Pancreas (tissue), 10 donors: ENCODE results near the gene PNKP. TPM values are rescaled to one million over a fixed set of nuclear protein-coding genes. Genes with fewer than 3 reads are reported as not detected.
A peak's percentile ranks its signal among the peaks of the same experiment; 100 is the strongest.

Experiments used
- ATAC-seq, 4 donors: fragments of 200-7000 bp; cut with Tn5 transposase; one replicate each; pipeline versions ENCODE4 v1.8.0 to v1.9.1; 2020; ENCODE audit warnings: mild to moderate bottlenecking in 4 of 4, moderate library complexity in 4 of 4
- DNase-seq, 6 donors: peaks; one replicate each; pipeline ENCODE4 v3.0.0-alpha.2; 2020
- FAIRE-seq: peaks from 2 replicates; lab custom pipeline; 2012; peaks lifted over from hg19 to GRCh38; lab: Jason Lieb, UNC
- H3K27ac ChIP-seq, 4 donors: fragments of 200-600 bp; sonication (generic); 1 replicate in 3 of 4; 2 replicates in 1 of 4; pipeline versions ENCODE4 v1.5.0 to v1.8.0; 2020
- H3K27me3 ChIP-seq, 4 donors: fragments of 200-600 bp; one replicate each; pipeline ENCODE4 v1.8.0; 2021
- H3K36me3 ChIP-seq, 3 donors: fragments of 200-600 bp; sonication (generic) in 1 of 3; one replicate each; pipeline versions ENCODE4 v1.5.0 to v1.8.0; 2020 to 2021
- H3K4me1 ChIP-seq, 3 donors: fragments of 200-600 bp; one replicate each; pipeline ENCODE4 v1.8.0; 2021
- H3K4me3 ChIP-seq, 4 donors: fragments of 200-600 bp; sonication (generic) in 2 of 4; one replicate each; pipeline versions ENCODE4 v1.5.0 to v1.8.0; 2020 to 2021
- H3K9me3 ChIP-seq, 4 donors: fragments of 200-600 bp; one replicate each; pipeline ENCODE4 v1.8.0; 2021
- CTCF ChIP-seq, 4 donors: fragments of 200-600 bp; sonication (generic) in 3 of 4; IDR thresholded peaks; one replicate each; pipeline versions ENCODE4 v1.5.0 to v1.8.0; 2021; ENCODE audit warnings: antibody characterized with exemption in 4 of 4
- WGBS, 2 donors: extraction: QIAGEN DNeasy Blood & Tissue Kit; methylation state at CpG; one replicate each; pipeline ENCODE4 v1.1.7; 2013; 5-methylcytosine and 5-hydroxymethylcytosine counted together
- intact Hi-C, 3 donors: fragments of 100-400 bp; cut with DNase I; formaldehyde crosslinking; loops; one replicate each; pipeline versions ENCODE4 v1.11.1 to v1.14.2; 2022
- polyA plus RNA-seq, 2 donors: library from polyadenylated mRNA; stranded (reverse); fragments of 200-250 nt; gene quantifications; one replicate each; pipeline ENCODE4 v1.2.3, GENCODE V29; 2013
- total RNA-seq, 6 donors: library from RNA; stranded (reverse); fragmentation: NEBNext Ultra II Directional in 4 of 6; extraction: Animal tissue kit (Norgen Biotek cat#: 25700) in 4 of 6; gene quantifications; one replicate each; pipeline versions ENCODE4 v1.2.1 to v1.2.4, GENCODE V29; 2021 to 2023
- donor health status: healthy with polysubstance abuse.
- donor health status: DM: no; HTN: no; CAD: no; lungs with moderate emphysema.
- donor health status: DM: no; HTN: no; CAD: no.
- donor health status: control.
- donor health status: control.
- donor health status: Bipolar disorder and iron deficiency.
- donor health status: DM: yes; HTN: yes; CAD: no.
- donor health status: DM: no; HTN: no; CAD: no.
- donor health status: DM: no; HTN: no; CAD: no.
- donor health status: DM: yes; HTN: yes; CAD: no.

PNKP gene
- total and polyA plus RNA-seq, 8 donors = 28.7 to 154 (median 43.7) TPM

DNA sequence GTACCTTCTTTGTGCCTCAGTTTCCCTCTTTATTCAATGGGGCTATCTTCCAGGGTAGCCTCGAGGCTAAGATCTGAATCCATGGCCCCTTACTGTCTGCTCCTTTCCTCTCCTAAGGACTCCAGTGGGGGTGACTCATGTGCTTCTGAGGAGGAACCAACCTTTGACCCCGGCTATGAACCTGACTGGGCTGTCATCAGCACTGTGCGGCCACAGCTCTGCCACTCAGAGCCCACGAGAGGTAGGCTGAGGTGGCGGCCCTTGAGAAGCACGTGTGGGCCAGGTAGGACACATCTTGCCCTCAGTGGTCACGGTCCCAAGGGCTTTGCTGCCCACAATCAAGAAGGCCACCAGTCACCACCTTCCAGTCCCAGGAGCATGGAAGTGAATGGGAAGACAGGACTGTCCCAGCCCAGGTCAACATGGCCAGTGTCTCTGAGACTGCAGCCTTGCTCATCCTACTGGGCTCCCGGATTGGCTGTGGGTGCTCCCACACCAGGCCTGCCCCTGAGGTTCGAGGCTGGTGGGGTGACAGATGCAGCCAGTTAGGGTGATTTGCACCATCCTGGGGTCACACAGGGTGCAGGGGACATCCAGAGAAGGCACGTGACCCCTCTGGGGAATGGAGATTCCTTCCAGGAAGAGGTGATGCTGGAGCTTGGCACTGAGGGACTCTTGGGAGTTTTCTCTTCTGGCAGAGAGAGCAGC is 12.9 kb upstream of the PNKP start:
- peaks cover 0 to 7% (median 5%) of the 10 kb centered on the region in 3 donors for H3K4me1 ChIP-seq
- 87% methylated on average over 10 of the region's 10 CpGs for WGBS, 2 donors
- intact Hi-C loops = no loop called here
- H3K9me3 ChIP-seq = no peaks in the 10 kb centered on the region
- no peak for TF ChIP-seq CTCF (IDR thresholded peaks at IDR 0.05)
- H3K27me3 ChIP-seq = no peaks in the 10 kb centered on the region
- H3K36me3 ChIP-seq = peaks cover 9 to 53% (median 46%) of the 10 kb centered on the region in 3 donors
- H3K4me3 ChIP-seq = no peak overlapping the region
- FAIRE-seq = no peak
- DNase-seq = peak in 2 of 6 donors; percentile 18 to 48
- no peak for ATAC-seq
- H3K27ac ChIP-seq = no peak overlapping the region

DNA sequence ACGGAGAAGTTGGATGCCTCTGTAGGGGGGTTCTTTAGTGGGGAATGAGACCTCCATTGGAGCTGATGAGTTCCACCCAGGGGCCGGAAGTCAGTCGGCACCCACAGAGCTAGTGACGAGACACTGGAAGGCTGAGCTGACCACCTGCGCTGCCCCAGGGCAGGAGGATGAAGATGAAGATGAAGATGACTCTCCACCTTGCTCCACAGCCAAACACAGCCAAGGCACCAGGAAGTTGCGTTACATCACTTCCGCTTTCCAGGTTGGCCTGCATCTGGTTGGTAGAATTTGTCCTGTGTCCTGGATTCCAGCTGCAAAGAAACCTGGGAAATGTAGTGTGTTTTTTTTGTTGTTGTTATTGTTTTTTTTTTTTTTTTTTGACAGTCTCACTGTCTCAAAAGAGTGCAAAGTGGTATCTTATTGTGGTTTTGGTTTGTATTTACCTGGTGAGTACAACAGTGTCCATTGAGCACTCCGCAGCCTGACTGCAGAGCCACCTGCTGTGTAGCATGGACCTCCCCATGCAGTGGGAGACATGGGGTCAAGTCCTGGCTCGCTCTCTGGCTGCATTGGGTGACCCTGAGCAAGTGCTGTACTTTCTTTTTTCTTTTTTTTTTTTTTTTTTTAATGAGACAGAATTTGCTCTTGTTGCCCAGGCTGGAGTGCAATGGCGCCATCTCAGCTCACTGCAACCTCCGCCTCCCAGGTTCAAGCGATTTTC is 12.0 kb upstream of the PNKP start:
- FAIRE-seq = no peak
- Histone ChIP-seq H3K4me3 (no peak overlapping the region), H3K27ac (no peak overlapping the region), H3K9me3 (no peaks in the 10 kb centered on the region), H3K4me1 (peaks cover 0 to 11% (median 8%) of the 10 kb centered on the region in 3 donors), H3K27me3 (no peaks in the 10 kb centered on the region), H3K36me3 (peaks cover 9 to 44% (median 42%) of the 10 kb centered on the region in 3 donors)
- TF ChIP-seq CTCF (IDR thresholded peaks at IDR 0.05) = no peak
- DNase-seq = peak in 4 of 6 donors; percentile 22 to 44 (median 32)
- ATAC-seq = no peak
- 96 to 97% methylated on average over 12 of the region's 12 CpGs for WGBS, 2 donors
- intact Hi-C loops = no loop called here

GRCh38 chr19:49878744-49879070 is 11.3 kb upstream of the PNKP start:
- WGBS, 2 donors = 80 to 83% methylated on average over 9 of the region's 9 CpGs
- H3K4me1 ChIP-seq = peaks cover 0 to 11% (median 8%) of the 10 kb centered on the region in 3 donors
- FAIRE-seq (no peak), ATAC-seq (no peak), DNase-seq (peak in 4 of 6 donors; percentile 33 to 50 (median 42))
- H3K27me3 ChIP-seq = no peaks in the 10 kb centered on the region
- peaks cover 2 to 37% (median 36%) of the 10 kb centered on the region in 3 donors for H3K36me3 ChIP-seq
- intact Hi-C loops = no loop called here
- no peaks in the 10 kb centered on the region for H3K9me3 ChIP-seq
- TF ChIP-seq CTCF (IDR thresholded peaks at IDR 0.05) = no peak
- peak overlapping the region in 1 of 4 donors; percentile 62 for H3K4me3 ChIP-seq
- no peak overlapping the region for H3K27ac ChIP-seq

GRCh38 chr19:49877879-49878743 is 10.7 kb upstream of the PNKP start:
- no peaks in the 10 kb centered on the region for H3K27me3 ChIP-seq
- no peaks in the 10 kb centered on the region for H3K9me3 ChIP-seq
- intact Hi-C loops = no loop called here
- FAIRE-seq = no peak
- peaks cover 0 to 31% (median 30%) of the 10 kb centered on the region in 3 donors for H3K36me3 ChIP-seq
- peak; percentile 62 to 79 (median 72) for ATAC-seq
- peak overlapping the region; percentile 90 to 98 (median 96) for H3K27ac ChIP-seq
- TF ChIP-seq CTCF (IDR thresholded peaks at IDR 0.05) = no peak
- 9 to 11% methylated on average over 41 of the region's 41 CpGs for WGBS, 2 donors
- peak overlapping the region; percentile 44 to 67 (median 55) for H3K4me3 ChIP-seq
- peaks cover 0 to 11% (median 8%) of the 10 kb centered on the region in 3 donors for H3K4me1 ChIP-seq
- DNase-seq = peak; percentile 95 to 99 (median 97)
